ENCODE measurements around the gene GTF2H1.

Gene GTF2H1

GRCh38 chr11:18367431-18367830, 45.1 kb downstream of the GTF2H1 start:
- no peak for TF ChIP-seq CTCF (IDR thresholded peaks at IDR 0.05; ENCODE audit: low read depth, low read length, missing control alignments)
- DNase-seq (ENCODE audit: low read depth): no peak
- H3K4me3 ChIP-seq (ENCODE audit: low read depth, low read length): no peak overlapping the region
- in situ Hi-C loops (cut with HindIII; ENCODE audit: low sequenced_read_pairs): no loop called here

- TF ChIP-seq CTCF (IDR thresholded peaks at IDR 0.05; ENCODE audit: low read depth, low read length, missing control alignments): no peak
- DNase-seq (ENCODE audit: low read depth): no peak
- H3K4me3 ChIP-seq (ENCODE audit: low read depth, low read length): no peak overlapping the region
- in situ Hi-C loops (cut with HindIII; ENCODE audit: low sequenced_read_pairs): no loop called here
These were observed 45.9 kb downstream of the GTF2H1 start for GRCh38 chr11:18368221-18368620.

- in situ Hi-C loops (cut with HindIII; ENCODE audit: low sequenced_read_pairs): no loop called here
These were observed 47.0 kb downstream of the GTF2H1 start for GRCh38 chr11:18369398-18369797.

GRCh38 chr11:18371279-18371678, 48.9 kb downstream of the GTF2H1 start:
- no peak overlapping the region for H3K4me3 ChIP-seq (ENCODE audit: low read depth, low read length)
- no peak for TF ChIP-seq CTCF (IDR thresholded peaks at IDR 0.05; ENCODE audit: low read depth, low read length, missing control alignments)
- no peak for DNase-seq (ENCODE audit: low read depth)
- in situ Hi-C loops (cut with HindIII; ENCODE audit: low sequenced_read_pairs): no loop called here

More at GRCh38 chr11:18369398-18369797, 47.0 kb downstream of the GTF2H1 start:
- TF ChIP-seq CTCF (IDR thresholded peaks at IDR 0.05; ENCODE audit: low read depth, low read length, missing control alignments): no peak
- H3K4me3 ChIP-seq (ENCODE audit: low read depth, low read length): no peak overlapping the region
- DNase-seq (ENCODE audit: low read depth): no peak

GRCh38 chr11:18372201-18372600, 49.8 kb downstream of the GTF2H1 start:
- H3K4me3 ChIP-seq (ENCODE audit: low read depth, low read length): no peak overlapping the region
- no peak for DNase-seq (ENCODE audit: low read depth)
- in situ Hi-C loops (cut with HindIII; ENCODE audit: low sequenced_read_pairs): no loop called here
- no peak for TF ChIP-seq CTCF (IDR thresholded peaks at IDR 0.05; ENCODE audit: low read depth, low read length, missing control alignments)

- no peak for TF ChIP-seq CTCF (IDR thresholded peaks at IDR 0.05; ENCODE audit: low read depth, low read length, missing control alignments)
- no peak overlapping the region for H3K4me3 ChIP-seq (ENCODE audit: low read depth, low read length)
- no peak for DNase-seq (ENCODE audit: low read depth)
- in situ Hi-C loops (cut with HindIII; ENCODE audit: low sequenced_read_pairs): no loop called here
These were observed 52.6 kb downstream of the GTF2H1 start for GRCh38 chr11:18374956-18375355.

DNA sequence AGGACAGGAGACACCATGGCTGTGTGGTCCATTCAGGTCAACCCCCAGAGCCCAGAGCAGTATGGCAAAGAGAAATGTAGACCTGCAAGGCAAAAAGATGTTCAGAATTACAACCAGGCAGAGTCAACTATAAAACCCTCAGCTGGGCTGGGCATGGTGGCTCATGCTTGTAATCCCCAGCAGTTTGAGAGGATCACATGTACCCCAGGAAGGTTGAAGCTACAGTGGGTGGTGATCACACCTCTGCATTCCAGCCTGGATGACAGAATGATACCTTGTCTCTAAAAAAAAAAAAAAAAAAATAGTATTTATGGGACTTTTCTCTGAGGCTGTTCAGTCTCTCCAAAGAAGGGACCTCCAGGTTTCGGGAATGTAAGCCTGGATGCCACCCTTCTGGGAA, 53.6 kb downstream of the GTF2H1 start:
- TF ChIP-seq CTCF (IDR thresholded peaks at IDR 0.05; ENCODE audit: low read depth, low read length, missing control alignments): no peak
- in situ Hi-C loops (cut with HindIII; ENCODE audit: low sequenced_read_pairs): no loop called here
- DNase-seq (ENCODE audit: low read depth): no peak
- no peak overlapping the region for H3K4me3 ChIP-seq (ENCODE audit: low read depth, low read length)
